H4 (cell line): Measurements from ENCODE around the gene PTMS. TPM values are rescaled to one million over a fixed set of nuclear protein-coding genes. Genes with fewer than 3 reads are reported as not detected.

Experiments used
- DNase-seq: peaks from one replicate; pipeline ENCODE4 v3.0.0-alpha.2; 2015; ENCODE audit warnings: low spot score
- total RNA-seq: library from RNA; depleted of rRNA; stranded (reverse); fragments of >200 nt; shearing (Covaris generic); gene quantifications from 2 replicates; pipeline ENCODE4 v1.2.3, GENCODE V29; 2014

PTMS gene
- total RNA-seq, 1 experiment from 2014 or later: 122 TPM

DNA sequence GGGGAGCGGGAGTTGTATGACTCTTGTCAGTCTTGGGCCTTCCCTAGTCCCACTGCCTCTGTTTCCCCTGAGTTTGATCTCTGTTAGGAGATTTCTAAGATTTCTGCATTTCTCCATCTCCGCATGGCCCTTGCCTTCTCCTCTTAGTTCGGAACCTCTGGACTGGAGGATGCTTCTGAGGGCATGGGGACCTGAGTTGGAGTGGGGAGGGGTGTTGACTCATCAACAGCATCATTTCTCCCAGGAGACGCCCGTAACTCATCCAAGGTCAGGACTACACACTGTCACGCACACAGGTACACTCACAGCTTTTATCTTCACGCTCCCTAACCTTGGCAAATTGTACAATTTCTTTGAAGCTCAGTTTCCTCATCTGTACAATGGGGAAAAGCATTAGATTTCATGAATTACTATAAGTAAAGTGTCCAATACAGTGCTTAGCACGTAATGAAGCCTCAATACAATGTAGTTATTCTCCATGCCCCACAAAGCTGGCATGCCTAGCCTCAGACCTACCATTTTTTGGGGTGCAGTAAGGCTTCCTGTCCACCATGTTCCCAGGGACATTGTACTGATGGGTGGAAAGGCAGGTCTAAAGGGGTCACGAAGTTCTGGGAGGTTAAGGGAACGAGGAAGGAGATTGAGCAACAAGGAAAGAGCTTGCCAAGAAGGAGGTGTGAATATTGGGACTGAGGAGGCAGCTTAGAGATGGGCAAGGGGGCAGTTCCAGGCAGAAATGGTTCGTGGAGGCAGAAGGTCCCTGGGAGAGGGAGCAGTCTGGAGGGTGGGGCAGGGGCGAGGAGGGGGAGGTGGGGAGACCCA, 5.6 kb downstream of the PTMS start:
- DNase-seq: no peak

DNA sequence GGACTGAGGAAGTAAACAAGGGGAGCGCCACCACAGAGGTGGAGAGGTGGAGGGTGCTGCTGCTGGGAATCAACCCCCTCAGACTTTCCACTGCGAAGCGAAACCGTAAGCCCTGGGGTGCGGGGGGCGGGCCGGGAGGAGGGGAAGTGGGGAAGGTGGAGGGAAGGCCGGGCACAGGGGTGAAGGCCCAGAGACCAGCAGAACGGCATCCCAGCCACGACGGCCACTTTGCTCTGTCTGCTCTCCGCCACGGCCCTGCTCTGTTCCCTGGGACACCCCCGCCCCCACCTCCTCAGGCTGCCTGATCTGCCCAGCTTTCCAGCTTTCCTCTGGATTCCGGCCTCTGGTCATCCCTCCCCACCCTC, 6.2 kb downstream of the PTMS start, which contains the start of gene LAG3:
Gene LAG3, plus strand, starts transcription at position 190 of the 365 bp plus-strand sequence. CDS start 333 bp downstream, outside the sequence.
- DNase-seq: no peak

DNA sequence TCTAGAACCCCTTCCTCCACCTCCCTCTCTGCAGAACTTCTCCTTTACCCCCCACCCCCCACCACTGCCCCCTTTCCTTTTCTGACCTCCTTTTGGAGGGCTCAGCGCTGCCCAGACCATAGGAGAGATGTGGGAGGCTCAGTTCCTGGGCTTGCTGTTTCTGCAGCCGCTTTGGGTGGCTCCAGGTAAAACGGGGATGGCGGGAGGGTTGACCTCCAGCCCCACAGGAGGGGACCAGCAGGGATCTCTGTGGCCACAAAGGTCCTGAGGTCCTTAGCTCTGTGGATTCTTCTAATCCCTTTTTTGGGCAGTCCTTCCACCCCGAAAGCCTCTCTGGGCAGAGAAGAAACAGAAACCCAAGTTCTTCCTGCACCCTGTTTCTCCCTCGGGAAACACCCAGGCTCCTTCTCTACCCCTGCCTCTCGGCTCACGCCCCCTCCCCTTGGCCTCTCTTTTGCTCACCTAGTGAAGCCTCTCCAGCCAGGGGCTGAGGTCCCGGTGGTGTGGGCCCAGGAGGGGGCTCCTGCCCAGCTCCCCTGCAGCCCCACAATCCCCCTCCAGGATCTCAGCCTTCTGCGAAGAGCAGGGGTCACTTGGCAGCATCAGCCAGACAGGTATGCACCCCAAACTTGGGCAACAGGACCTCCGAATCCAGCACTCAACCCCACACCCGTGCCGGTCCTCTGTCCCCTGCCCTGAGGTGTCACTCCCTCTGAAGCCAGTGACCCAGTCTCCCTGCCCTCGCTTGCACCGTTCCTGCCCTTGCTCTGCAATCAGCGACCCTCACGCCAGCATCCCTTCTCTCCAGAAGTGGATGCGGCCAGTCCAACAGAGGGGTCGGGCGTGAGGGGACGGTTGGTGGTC, 6.8 kb downstream of the PTMS start:
- DNase-seq: no peak

DNA sequence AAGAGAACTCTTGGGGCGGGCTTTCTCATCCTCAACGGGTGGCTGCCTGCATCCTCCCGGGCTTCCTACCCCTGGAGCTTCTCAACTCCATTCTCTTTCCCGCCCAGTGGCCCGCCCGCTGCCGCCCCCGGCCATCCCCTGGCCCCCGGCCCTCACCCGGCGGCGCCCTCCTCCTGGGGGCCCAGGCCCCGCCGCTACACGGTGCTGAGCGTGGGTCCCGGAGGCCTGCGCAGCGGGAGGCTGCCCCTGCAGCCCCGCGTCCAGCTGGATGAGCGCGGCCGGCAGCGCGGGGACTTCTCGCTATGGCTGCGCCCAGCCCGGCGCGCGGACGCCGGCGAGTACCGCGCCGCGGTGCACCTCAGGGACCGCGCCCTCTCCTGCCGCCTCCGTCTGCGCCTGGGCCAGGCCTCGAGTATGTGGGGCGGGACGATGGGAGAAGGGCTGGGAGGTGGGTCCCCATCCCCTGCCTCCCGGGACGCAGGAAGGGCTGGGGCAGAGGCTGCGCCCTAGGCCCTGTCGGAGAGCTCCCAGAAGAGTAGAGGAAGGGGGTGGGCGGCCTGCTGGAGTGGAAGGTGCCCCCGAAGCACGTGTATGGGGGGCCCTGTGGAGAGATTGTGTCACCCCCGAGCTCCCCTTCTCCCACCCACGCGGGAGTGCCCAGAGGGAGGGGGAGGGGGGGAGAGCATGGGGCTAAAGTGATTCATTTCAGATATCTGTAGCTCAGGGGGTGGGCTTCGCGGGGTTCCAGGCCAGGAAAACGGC, 7.6 kb downstream of the PTMS start:
- no peak for DNase-seq

DNA sequence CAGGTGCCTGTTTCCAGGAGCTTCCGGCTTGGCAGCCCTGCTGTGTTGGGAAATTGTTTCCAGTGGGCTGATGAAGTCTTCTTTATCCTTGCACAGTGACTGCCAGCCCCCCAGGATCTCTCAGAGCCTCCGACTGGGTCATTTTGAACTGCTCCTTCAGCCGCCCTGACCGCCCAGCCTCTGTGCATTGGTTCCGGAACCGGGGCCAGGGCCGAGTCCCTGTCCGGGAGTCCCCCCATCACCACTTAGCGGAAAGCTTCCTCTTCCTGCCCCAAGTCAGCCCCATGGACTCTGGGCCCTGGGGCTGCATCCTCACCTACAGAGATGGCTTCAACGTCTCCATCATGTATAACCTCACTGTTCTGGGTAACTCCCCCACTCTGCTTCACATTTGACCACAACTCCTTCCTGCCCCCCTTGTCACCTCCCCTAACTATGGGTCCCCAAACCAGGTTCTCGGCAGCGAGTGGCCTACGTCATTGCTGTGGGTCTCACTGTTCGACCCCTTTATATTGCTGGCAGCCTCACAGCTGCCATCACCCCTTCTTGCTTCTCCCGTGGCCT, 8.4 kb downstream of the PTMS start:
- DNase-seq: no peak

DNA sequence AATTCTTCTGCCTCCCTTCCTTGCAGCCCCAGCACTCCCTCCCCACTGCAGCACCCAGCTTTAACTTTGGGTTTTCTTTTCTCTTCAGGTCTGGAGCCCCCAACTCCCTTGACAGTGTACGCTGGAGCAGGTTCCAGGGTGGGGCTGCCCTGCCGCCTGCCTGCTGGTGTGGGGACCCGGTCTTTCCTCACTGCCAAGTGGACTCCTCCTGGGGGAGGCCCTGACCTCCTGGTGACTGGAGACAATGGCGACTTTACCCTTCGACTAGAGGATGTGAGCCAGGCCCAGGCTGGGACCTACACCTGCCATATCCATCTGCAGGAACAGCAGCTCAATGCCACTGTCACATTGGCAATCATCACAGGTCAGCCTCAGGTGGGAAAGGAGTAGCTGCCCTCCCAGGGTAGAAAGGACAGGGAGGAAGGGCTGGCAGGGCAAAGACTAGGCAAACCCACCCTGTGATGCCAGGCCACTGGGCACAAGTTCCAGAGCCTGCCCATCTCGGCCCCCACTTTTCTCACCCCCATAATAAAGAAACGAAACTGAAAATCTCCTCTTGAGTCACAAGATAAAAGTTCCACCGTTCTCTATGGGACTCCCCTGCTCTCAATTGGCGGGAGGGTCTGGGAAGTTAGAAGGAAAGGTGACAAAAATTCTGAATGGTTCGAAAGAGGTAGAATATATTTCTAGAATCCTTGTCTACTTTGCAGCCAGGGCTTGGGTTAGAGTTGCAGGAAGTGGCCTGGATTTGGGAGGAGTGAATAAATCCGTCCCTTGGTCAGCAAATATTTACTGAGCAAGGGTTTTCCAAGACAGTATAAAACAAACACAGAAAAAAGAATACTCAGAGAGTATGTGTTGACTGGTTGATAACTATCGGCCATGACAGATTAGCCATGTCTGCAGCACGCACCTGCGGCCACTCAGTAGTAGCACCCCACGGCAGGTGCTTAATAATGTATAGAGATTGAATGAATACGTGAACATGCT, 9.3 kb downstream of the PTMS start:
- DNase-seq: no peak

DNA sequence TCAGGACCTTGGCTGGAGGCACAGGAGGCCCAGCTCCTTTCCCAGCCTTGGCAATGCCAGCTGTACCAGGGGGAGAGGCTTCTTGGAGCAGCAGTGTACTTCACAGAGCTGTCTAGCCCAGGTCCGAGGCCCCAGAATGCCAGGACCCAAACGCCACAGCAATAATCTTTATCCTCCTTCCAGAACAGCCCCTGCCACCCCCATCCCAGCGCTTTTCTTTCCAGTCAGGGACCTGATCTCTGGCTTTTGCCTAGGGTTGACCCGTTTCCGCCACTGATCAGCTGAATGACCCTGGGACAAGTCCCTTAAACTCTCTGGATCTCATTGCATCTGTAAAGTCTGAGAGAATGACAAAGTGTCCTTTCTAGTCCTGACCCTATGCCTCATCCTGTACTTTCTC, 11.2 kb downstream of the PTMS start:
- DNase-seq: no peak

DNA sequence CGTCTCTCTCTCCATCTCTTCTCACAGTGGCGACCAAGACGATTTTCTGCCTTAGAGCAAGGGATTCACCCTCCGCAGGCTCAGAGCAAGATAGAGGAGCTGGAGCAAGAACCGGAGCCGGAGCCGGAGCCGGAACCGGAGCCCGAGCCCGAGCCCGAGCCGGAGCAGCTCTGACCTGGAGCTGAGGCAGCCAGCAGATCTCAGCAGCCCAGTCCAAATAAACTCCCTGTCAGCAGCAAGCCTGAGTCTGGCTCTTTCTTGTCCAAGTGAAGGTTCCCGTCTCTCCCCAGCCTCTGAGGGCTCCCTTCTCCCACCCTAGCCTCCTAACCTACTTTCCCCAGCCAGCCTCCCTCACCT, 12.0 kb downstream of the PTMS start:
- no peak for DNase-seq

DNA sequence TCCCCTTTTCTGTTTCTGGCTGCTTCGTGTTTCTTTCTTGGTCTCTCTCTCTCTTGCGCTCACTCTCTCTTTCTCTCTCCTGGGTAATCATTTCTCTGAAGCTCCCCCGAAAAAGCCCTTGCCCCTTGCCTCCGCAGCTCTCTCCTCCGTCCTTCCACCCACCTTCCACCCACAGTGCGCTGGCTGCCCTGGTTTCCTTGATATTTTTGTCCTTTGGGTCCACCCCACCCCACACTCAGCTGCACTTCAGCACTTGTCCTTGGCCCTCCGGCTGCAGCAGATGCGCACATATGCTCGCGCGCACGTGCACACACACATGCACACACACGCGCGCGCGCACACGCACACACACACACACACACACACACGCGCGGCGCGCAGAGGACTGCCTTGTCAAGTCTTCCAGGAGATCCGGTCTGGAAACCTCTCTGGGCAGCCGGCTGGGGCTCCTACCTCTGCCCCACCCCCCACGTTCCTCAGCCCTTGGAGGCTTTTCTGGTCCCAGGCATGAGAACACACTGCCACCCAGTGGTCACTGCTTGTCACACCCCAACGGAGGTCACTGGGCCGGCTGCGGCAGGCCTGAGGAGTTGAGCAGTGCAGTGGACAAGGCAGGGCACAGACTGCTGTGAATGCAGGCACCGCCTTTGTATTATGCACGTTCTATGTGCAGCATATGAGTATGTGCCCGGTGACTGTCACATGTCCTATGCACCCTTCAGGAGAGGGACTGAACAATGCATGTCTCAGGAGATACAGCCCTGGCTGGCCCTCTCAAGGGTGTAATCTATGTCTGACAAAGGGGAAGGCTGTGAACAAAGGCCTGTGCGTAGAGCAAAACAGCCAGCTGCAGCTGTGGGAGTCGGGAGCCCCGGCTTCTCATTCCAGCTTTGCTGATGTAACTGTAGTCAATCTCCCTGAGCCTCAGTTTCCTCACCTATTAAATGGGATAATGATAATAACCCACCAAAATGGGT, 12.7 kb downstream of the PTMS start:
- DNase-seq: peak; percentile 93

DNA sequence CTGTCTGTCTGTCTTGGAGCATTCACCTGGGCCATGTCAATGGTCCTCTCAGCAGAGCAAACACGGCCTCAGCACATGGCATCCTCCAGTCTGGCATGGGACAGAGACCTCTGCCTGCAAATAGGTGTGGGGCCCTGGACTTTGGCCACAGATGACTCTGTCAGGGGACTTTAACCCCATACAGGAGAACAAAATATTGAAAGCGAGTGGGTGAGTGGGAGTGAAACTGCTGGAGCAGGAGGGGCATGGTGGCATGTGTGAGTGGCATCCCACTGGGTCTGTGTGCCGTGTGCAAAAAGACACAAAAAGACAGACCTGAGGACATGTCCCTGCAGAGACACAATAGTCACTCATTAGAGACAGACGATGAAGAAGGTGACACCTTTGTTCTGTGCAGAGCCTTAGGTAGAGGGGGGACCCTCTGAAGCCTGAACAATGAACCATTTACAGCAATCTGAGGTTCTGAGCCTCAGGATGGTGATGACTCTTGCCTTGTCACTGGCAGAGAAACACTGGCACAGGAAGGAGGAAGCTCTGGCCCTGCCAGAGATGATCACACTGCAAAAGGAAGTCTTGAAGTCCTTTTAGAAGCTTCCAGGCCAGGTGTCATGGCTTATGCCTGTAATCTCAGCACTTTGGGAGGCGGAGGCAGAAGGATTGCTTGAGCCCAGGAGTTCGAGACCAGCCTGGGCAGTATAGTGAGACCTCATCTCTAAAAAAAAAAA, 13.7 kb downstream of the PTMS start:
- DNase-seq: no peak

DNA sequence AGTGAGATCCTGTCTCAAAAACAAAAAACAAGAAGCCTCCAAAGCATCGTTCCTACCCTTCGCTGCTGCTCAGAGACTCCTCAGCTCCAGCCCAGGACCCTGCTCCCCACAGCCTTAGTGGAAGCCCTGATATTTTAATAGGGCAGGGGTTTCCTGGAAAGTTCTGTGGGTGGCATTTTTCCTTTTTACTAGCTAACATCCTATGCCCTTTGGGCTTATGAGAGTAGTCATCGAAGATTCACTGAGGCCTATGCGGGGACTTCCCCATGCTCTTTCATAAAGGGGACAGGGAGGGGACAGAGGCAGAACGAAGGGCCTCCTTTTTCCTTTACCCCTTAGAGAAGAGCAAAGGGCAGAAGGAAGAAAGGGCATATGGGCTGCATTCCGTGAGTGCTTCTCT, 14.4 kb downstream of the PTMS start:
- no peak for DNase-seq

DNA sequence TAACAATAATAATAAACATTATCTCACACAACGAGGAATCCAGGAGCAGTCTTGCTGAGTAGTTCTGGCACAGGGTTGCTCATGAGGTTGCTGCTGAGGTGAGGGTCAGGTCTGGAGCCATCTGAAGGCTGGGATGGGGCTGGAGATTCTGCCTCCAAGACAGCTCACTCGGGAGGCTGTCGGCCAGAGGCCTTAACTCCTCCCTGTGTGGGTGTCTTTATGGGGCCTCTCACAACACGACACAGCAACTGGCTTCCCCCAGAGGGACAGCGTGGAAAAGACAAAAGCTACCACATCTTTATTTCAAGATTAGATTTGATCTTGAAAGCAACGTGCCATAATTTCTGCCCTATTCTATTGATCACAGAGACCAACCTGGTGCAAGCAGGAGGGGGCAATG, 16.0 kb downstream of the PTMS start:
- DNase-seq: no peak

DNA sequence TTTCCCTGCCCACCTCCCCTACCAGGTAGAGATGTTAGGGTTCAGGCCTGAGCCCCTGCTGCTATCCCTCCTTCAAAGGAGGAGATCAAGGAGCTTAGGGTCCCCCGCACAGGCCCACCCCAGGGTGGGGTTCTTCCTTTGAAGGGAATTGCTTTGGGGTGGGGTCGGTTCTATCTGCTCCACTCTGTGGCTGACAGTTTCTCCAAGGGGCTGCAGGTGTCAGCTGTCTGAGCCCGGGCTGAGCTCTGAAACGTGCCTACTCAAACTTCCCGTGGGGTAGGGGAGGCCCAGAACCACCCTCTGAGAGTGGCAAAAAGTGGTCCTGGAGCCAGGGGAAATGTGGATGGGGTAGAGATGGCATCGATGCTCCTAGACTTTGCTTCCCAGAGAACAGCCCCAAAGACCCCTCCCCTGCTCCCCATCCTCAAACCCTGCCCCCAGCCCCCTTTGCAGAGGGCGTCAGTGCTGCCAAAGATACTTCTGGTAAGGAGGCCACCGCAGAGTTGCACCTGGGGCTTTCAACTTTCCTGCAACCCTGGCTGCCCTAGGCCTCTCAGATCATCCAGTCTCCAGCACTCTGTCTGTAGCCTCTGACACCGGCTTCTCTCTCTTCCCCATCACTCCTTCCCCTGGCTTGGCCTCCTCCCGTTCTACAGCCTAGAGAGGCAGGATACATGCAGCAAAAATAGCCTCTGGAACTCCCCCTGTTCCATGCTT, 16.8 kb downstream of the PTMS start:
- DNase-seq: no peak

DNA sequence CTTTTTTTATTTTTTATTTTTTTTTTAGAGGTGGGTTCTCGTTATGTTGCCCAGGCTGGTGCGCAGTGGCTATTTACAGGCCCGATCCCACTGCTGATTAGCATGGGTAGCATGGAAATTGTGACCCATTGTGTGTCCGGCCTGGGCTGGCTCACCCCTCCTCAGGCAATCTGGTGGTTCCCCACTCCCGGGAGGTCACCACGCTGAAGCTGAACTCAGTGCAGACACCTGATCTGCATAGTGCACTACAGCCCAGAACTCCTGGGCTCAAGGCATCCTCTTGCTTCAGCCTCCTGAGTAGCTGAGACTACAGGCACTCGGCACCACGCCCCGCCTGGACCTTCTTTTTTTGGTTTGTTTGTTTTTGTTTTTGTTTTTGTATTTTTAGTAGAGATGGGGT, 17.7 kb downstream of the PTMS start:
- DNase-seq: no peak

DNA sequence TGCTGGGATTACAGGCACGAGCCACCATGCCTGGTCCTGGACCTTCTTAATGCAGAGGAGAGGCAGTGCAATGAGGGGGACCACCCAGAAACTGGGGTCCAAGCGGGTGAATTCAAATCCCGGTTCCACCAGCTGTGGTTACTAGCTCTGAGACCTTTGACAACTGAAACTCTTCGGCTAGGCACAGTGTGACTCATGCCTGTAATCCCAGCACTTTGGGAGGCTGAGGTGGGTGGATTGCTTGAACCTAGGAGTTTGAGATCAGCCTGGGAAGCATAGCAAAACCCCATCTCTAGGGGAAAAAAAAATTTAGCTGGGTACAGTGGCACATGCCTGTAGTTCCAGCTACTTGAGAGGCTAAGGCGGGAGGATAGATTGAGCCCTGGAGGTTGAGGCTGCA, 18.1 kb downstream of the PTMS start:
- DNase-seq: no peak

DNA sequence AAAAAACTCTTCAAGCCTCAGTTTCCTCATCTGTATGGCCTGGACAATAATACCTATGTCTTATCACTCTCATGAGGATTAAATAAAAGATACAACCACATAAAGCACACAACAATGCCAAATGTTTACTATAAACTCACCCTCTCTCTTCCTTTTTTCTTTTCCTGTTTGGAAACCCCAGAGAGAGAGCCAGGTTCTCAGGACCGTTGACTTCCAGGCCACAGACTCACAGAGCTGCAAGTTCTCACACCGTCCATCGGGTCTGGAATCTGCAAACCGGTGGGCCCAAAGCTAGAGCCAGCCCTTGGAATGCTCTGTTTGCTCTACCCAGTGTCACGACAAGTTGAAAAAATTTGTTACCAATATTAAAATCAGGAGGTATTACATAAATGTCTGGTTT, 18.6 kb downstream of the PTMS start:
- no peak for DNase-seq

DNA sequence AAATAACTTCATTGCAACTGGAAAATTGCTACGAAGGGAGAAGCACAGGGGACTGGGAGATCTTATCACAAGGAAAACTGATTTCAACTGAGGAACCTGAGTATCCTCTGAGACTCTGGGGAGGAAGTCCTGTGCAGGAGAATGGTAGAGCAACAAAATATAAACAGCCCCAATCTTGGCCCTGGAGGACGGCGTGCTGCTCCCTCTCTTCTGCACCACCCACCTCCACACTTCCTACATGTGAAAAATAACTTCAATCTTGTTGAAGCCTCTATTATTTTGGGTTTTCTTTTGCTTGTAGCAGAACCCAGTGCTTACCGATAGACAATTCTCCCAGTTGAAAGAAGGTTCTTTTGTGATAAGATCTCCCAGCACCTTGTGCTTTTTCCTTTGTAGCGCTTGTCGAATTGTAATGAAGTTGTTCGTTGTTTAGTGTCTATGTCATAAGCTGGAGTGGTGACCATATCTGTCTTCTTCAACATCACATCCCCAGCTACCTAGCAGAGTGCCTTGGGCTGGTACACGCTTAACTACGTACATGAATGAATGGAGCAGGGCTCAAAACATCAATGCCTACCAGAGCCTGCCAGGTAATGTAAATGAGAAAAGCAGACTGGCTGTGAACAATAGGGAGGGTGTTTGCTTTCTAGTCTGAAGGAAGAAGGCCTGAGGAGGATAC, 20.4 kb downstream of the PTMS start:
- no peak for DNase-seq

DNA sequence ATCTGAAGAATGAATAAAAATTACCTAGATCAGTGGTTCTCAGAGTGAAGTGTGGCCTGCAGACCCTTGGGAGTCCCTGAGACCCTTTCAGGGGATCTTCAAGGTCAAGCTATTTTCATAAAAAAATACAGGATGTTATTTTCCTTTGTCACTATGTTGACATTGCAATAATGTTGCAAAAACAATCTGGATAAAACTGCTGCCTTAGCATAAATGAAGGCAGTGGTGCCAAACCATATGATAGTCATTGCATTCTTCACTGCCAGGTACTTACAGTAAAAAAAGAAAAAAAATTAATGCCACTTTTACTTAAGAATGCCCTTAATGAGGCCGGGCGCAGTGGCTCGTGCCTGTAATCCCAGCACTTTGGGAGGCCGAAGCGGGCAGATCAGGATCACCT, 21.1 kb downstream of the PTMS start:
- DNase-seq: no peak
